HEK293 (cell line): ENCODE data around the gene CIROP.

Experiments
- GLI4 ChIP-seq: fragments of 450-650 bp; formaldehyde crosslinking; IDR thresholded peaks from 2 replicates; pipeline ENCODE4 v1.5.1; 2016; ENCODE audit warnings: missing biosample characterization, missing genetic modification characterization
- HOXC10 ChIP-seq: sonication (generic); formaldehyde crosslinking; IDR thresholded peaks from 2 replicates; pipeline ENCODE4 v1.8.1; 2023; ENCODE audit warnings: mild to moderate bottlenecking, missing genetic modification reagents
- INSM2 ChIP-seq: fragments of 450-650 bp; formaldehyde crosslinking; IDR thresholded peaks from 2 replicates; pipeline ENCODE4 v1.5.1; 2016; ENCODE audit warnings: missing biosample characterization, missing genetic modification characterization
- KLF10 ChIP-seq: fragments of 450-650 bp; IDR thresholded peaks from 2 replicates; pipeline ENCODE4 v1.5.1; 2018; ENCODE audit warnings: missing biosample characterization, mild to moderate bottlenecking, missing genetic modification characterization
- KLF17 ChIP-seq: fragments of 450-650 bp; formaldehyde crosslinking; IDR thresholded peaks from 2 replicates; pipeline ENCODE4 v1.5.1; 2016; ENCODE audit warnings: missing biosample characterization, missing genetic modification characterization
- KLF9 ChIP-seq: fragments of 450-650 bp; formaldehyde crosslinking; IDR thresholded peaks from 2 replicates; pipeline ENCODE4 v1.5.1; 2016; ENCODE audit warnings: missing biosample characterization, missing genetic modification characterization, low read depth
- PRDM1 ChIP-seq: fragments of 450-650 bp; formaldehyde crosslinking; IDR thresholded peaks from 2 replicates; pipeline ENCODE4; 2016; ENCODE audit warnings: missing biosample characterization, missing genetic modification characterization
- SP2 ChIP-seq: fragments of 450-650 bp; formaldehyde crosslinking; IDR thresholded peaks from 2 replicates; pipeline ENCODE4 v1.5.1; 2016; ENCODE audit warnings: missing biosample characterization, missing genetic modification characterization
- TCF7L2 ChIP-seq: IDR thresholded peaks from 2 replicates; pipeline ENCODE4 v1.6.1; 2011; ENCODE audit warnings: low read depth, mild to moderate bottlenecking, inconsistent platforms, low read length, moderate library complexity, borderline replicate concordance
- WT1 ChIP-seq: fragments of 450-650 bp; formaldehyde crosslinking; IDR thresholded peaks from 2 replicates; pipeline ENCODE4 v1.5.1; 2016; ENCODE audit warnings: missing biosample characterization, missing genetic modification characterization
- YY1 ChIP-seq: fragments of 450-650 bp; formaldehyde crosslinking; IDR thresholded peaks from 2 replicates; pipeline ENCODE4 v1.5.1; 2018; ENCODE audit warnings: missing biosample characterization, missing genetic modification characterization
- ZBTB17 ChIP-seq: fragments of 450-650 bp; formaldehyde crosslinking; IDR thresholded peaks from 2 replicates; pipeline ENCODE4 v1.5.1; 2016; ENCODE audit warnings: missing biosample characterization, missing genetic modification characterization
- ZBTB8A ChIP-seq: fragments of 450-650 bp; formaldehyde crosslinking; IDR thresholded peaks from 2 replicates; pipeline ENCODE4 v1.5.1; 2016; ENCODE audit warnings: missing biosample characterization, missing genetic modification characterization
- ZFP3 ChIP-seq: fragments of 450-650 bp; formaldehyde crosslinking; IDR thresholded peaks from 2 replicates; pipeline ENCODE4 v1.5.1; 2016; ENCODE audit warnings: low read depth, missing biosample characterization, missing genetic modification characterization
- ZNF24 ChIP-seq: fragments of 450-650 bp; formaldehyde crosslinking; IDR thresholded peaks from 2 replicates; pipeline ENCODE4 v1.5.1; 2016; ENCODE audit warnings: missing biosample characterization, missing genetic modification characterization
- ZNF324 ChIP-seq: fragments of 450-650 bp; formaldehyde crosslinking; IDR thresholded peaks from 2 replicates; pipeline ENCODE4 v1.5.1; 2016; ENCODE audit warnings: missing biosample characterization, missing genetic modification characterization
- ZNF335 ChIP-seq: fragments of 450-650 bp; formaldehyde crosslinking; conservative IDR thresholded peaks from 2 replicates; pipeline ENCODE4 v1.5.1; 2016; ENCODE audit warnings: missing biosample characterization, missing genetic modification characterization
- ZNF391 ChIP-seq: fragments of 450-650 bp; formaldehyde crosslinking; IDR thresholded peaks from 2 replicates; pipeline ENCODE4 v1.5.1; 2016; ENCODE audit warnings: low read depth, missing biosample characterization, missing genetic modification characterization, borderline replicate concordance
- ZNF548 ChIP-seq: fragments of 450-650 bp; formaldehyde crosslinking; IDR thresholded peaks from 2 replicates; pipeline ENCODE4 v1.5.1; 2016; ENCODE audit warnings: missing biosample characterization, missing genetic modification characterization
- ZNF561 ChIP-seq: fragments of 450-650 bp; IDR thresholded peaks from 2 replicates; pipeline ENCODE4 v1.5.1; 2018; ENCODE audit warnings: missing biosample characterization, missing genetic modification characterization, borderline replicate concordance
- ZNF610 ChIP-seq: fragments of 450-650 bp; formaldehyde crosslinking; IDR thresholded peaks from 2 replicates; pipeline ENCODE4 v1.5.1; 2016; ENCODE audit warnings: missing biosample characterization, missing genetic modification characterization, borderline replicate concordance
- ZNF629 ChIP-seq: fragments of 450-650 bp; formaldehyde crosslinking; IDR thresholded peaks from 2 replicates; pipeline ENCODE4 v1.5.1; 2017; ENCODE audit warnings: missing biosample characterization, missing genetic modification characterization
- ZNF76 ChIP-seq: fragments of 450-650 bp; formaldehyde crosslinking; IDR thresholded peaks from 2 replicates; pipeline ENCODE4; 2016; ENCODE audit warnings: low read depth, missing biosample characterization, missing genetic modification characterization, borderline replicate concordance
- ZSCAN23 ChIP-seq: fragments of 450-650 bp; formaldehyde crosslinking; IDR thresholded peaks from 2 replicates; pipeline ENCODE4 v1.5.1; 2016; ENCODE audit warnings: missing biosample characterization, missing genetic modification characterization
- ZSCAN30 ChIP-seq: fragments of 450-650 bp; IDR thresholded peaks from 2 replicates; pipeline ENCODE4 v1.5.1; 2018; ENCODE audit warnings: missing biosample characterization, mild to moderate bottlenecking, missing genetic modification characterization, moderate library complexity
- ZXDB ChIP-seq: fragments of 450-650 bp; formaldehyde crosslinking; IDR thresholded peaks from 2 replicates; pipeline ENCODE4 v1.5.1; 2016; ENCODE audit warnings: missing biosample characterization, missing genetic modification characterization
- TF ChIP-seq, protein P1 (sequence below): fragments of 450-650 bp; formaldehyde crosslinking; optimal IDR thresholded peaks from 2 replicates; pipeline ENCODE3; 2016; ENCODE audit warnings: missing biosample characterization, mild to moderate bottlenecking, missing genetic modification characterization
- TF ChIP-seq, protein P2 (sequence below): fragments of 450-650 bp; formaldehyde crosslinking; IDR thresholded peaks from 2 replicates; pipeline ENCODE4 v1.5.1; 2016; ENCODE audit warnings: missing biosample characterization, missing genetic modification characterization
- TF ChIP-seq, protein P3 (sequence below): fragments of 450-650 bp; formaldehyde crosslinking; IDR thresholded peaks from 2 replicates; pipeline ENCODE4 v1.5.1; 2017; ENCODE audit warnings: missing biosample characterization, missing genetic modification characterization
- TF ChIP-seq, protein P4 (sequence below): fragments of 450-650 bp; formaldehyde crosslinking; IDR thresholded peaks from 2 replicates; pipeline ENCODE4 v1.5.1; 2016; ENCODE audit warnings: missing biosample characterization, missing genetic modification characterization
- TF ChIP-seq, protein P5 (sequence below): sonication (generic); formaldehyde crosslinking; IDR thresholded peaks from 2 replicates; pipeline ENCODE4 v1.8.1; 2022; ENCODE audit warnings: mild to moderate bottlenecking, moderate library complexity, missing genetic modification reagents

The CIROP gene

DNA sequence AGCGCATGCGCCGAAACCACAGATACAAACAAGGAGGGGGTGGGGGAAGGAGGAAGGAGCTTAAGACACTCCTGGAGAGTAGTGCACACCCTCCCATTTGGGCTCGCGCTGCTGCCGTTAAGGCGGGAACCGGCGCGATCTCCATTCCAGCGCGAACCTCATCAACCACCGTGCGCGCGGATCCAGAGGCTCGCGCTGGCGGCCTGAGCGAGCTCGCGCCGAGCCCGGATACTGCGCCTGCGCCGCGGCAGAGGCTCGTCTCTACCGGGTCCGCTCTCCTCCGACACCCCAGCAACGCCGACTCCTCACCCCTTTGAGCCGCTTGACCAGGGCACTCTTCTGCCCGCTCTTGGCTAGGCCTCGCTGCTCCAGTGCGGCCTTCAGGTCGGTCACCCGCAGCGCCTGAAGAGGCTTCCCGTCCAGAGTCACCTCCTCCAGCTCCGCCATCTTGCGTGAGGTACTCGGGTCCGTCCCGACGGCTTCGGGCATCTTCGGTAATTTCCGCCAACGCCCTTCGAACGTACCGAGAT is 10.1 kb downstream of the CIROP start, which contains the start of gene ACIN1 (continued):
- TF ChIP-seq WT1 (peak; percentile 46; the same call in 1 of the 2 replicates), KLF10 (tag by site-specific recombination) (peak; percentile 52; the same call in 1 of the 2 replicates), ZSCAN23 (tag by site-specific recombination) (no peak), GLI4 (0 out of 2 replicates have a peak, but pooled peaks have one; percentile 50), ZBTB17 (tag by site-specific recombination) (peak; percentile 71; the same call in 1 of the 2 replicates), YY1 (peak; percentile 89), ZNF391 (peak; percentile 81; the same call in 1 of the 2 replicates), ZNF548 (no peak), INSM2 (tag by site-specific recombination) (peak; percentile 59; the same call in 1 of the 2 replicates), PRDM1 (tag by site-specific recombination) (no peak), ZSCAN30 (0 out of 2 replicates have a peak, but pooled peaks have one; percentile 36), ZNF76 (tag by site-specific recombination) (peak; percentile 22; the same call in 1 of the 2 replicates), ZXDB (peak; percentile 74), ZNF629 (tag by site-specific recombination) (peak; percentile 39; the same call in 1 of the 2 replicates), ZNF24 (0 out of 2 replicates have a peak, but pooled peaks have one; percentile 27), TCF7L2 (no peak), ZNF335 (tag by site-specific recombination) (peak; percentile 87), ZFP3 (no peak), SP2 (tag by site-specific recombination) (peak; percentile 35), ZNF324 (tag by site-specific recombination) (peak; percentile 91), ZNF610 (tag by site-specific recombination) (peak; percentile 60; the same call in 1 of the 2 replicates), HOXC10 (CRISPR knock-in tag) (no peak), KLF17 (tag by site-specific recombination) (peak; percentile 87; the same call in 1 of the 2 replicates), ZBTB8A (tag by site-specific recombination) (no peak; the same call in 1 of the 2 replicates), KLF9 (tag by site-specific recombination) (peak; percentile 24; the same call in 1 of the 2 replicates), ZNF561 (tag by site-specific recombination) (peak; percentile 28; the same call in 1 of the 2 replicates)
- TF ChIP-seq, protein P1, sequence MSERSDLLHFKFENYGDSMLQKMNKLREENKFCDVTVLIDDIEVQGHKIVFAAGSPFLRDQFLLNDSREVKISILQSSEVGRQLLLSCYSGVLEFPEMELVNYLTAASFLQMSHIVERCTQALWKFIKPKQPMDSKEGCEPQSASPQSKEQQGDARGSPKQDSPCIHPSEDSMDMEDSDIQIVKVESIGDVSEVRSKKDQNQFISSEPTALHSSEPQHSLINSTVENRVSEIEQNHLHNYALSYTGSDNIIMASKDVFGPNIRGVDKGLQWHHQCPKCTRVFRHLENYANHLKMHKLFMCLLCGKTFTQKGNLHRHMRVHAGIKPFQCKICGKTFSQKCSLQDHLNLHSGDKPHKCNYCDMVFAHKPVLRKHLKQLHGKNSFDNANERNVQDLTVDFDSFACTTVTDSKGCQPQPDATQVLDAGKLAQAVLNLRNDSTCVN, result peak; percentile 97
- TF ChIP-seq, protein P2, sequence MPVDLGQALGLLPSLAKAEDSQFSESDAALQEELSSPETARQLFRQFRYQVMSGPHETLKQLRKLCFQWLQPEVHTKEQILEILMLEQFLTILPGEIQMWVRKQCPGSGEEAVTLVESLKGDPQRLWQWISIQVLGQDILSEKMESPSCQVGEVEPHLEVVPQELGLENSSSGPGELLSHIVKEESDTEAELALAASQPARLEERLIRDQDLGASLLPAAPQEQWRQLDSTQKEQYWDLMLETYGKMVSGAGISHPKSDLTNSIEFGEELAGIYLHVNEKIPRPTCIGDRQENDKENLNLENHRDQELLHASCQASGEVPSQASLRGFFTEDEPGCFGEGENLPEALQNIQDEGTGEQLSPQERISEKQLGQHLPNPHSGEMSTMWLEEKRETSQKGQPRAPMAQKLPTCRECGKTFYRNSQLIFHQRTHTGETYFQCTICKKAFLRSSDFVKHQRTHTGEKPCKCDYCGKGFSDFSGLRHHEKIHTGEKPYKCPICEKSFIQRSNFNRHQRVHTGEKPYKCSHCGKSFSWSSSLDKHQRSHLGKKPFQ (tag by site-specific recombination), result 0 out of 2 replicates have a peak, but pooled peaks have one; percentile 5
- TF ChIP-seq, protein P3, sequence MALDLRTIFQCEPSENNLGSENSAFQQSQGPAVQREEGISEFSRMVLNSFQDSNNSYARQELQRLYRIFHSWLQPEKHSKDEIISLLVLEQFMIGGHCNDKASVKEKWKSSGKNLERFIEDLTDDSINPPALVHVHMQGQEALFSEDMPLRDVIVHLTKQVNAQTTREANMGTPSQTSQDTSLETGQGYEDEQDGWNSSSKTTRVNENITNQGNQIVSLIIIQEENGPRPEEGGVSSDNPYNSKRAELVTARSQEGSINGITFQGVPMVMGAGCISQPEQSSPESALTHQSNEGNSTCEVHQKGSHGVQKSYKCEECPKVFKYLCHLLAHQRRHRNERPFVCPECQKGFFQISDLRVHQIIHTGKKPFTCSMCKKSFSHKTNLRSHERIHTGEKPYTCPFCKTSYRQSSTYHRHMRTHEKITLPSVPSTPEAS, result 0 out of 2 replicates have a peak, but pooled peaks have one; percentile 39
- TF ChIP-seq, protein P4, sequence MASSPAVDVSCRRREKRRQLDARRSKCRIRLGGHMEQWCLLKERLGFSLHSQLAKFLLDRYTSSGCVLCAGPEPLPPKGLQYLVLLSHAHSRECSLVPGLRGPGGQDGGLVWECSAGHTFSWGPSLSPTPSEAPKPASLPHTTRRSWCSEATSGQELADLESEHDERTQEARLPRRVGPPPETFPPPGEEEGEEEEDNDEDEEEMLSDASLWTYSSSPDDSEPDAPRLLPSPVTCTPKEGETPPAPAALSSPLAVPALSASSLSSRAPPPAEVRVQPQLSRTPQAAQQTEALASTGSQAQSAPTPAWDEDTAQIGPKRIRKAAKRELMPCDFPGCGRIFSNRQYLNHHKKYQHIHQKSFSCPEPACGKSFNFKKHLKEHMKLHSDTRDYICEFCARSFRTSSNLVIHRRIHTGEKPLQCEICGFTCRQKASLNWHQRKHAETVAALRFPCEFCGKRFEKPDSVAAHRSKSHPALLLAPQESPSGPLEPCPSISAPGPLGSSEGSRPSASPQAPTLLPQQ (tag by site-specific recombination), result peak; percentile 58
- TF ChIP-seq, protein P5, sequence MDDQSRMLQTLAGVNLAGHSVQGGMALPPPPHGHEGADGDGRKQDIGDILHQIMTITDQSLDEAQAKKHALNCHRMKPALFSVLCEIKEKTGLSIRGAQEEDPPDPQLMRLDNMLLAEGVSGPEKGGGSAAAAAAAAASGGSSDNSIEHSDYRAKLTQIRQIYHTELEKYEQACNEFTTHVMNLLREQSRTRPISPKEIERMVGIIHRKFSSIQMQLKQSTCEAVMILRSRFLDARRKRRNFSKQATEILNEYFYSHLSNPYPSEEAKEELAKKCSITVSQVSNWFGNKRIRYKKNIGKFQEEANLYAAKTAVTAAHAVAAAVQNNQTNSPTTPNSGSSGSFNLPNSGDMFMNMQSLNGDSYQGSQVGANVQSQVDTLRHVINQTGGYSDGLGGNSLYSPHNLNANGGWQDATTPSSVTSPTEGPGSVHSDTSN (CRISPR knock-in tag), result no peak
